Ishikawa (cell line): ENCODE measurements around the gene CHEK2.

Source experiments
- CEBPB ChIP-seq: IDR thresholded peaks from 2 replicates; pipeline ENCODE4 v1.6.1; 2012
- CREB1 ChIP-seq: IDR thresholded peaks from 2 replicates; pipeline ENCODE4 v1.6.1; 2012; ENCODE audit warnings: low read depth
- EGR1 ChIP-seq: IDR thresholded peaks from 2 replicates; pipeline ENCODE4 v1.6.1; 2012
- EP300 ChIP-seq: IDR thresholded peaks from 2 replicates; pipeline ENCODE4 v1.6.1; 2012; ENCODE audit warnings: borderline replicate concordance
- FOXM1 ChIP-seq: IDR thresholded peaks from 2 replicates; pipeline ENCODE4 v1.6.1; 2012; ENCODE audit warnings: low read depth, borderline replicate concordance
- RAD21 ChIP-seq: IDR thresholded peaks from 2 replicates; pipeline ENCODE4 v1.6.1; 2012; ENCODE audit warnings: low read depth
- REST ChIP-seq: IDR thresholded peaks from 2 replicates; pipeline ENCODE4 v1.6.1; 2012; ENCODE audit warnings: low read depth, mild to moderate bottlenecking
- TAF1 ChIP-seq: IDR thresholded peaks from 2 replicates; pipeline ENCODE4 v1.6.1; 2012; ENCODE audit warnings: low read depth, mild to moderate bottlenecking
- TCF12 ChIP-seq: IDR thresholded peaks from 2 replicates; pipeline ENCODE4 v1.6.1; 2012; ENCODE audit warnings: low read depth
- TEAD4 ChIP-seq: IDR thresholded peaks from 2 replicates; pipeline ENCODE4 v1.6.1; 2012
- USF1 ChIP-seq: IDR thresholded peaks from 2 replicates; pipeline ENCODE4 v1.6.1; 2012
- YY1 ChIP-seq: IDR thresholded peaks from 2 replicates; pipeline ENCODE4 v1.6.1; 2012; ENCODE audit warnings: low read depth
- TF ChIP-seq, protein P1 (sequence below): IDR thresholded peaks from 2 replicates; pipeline ENCODE4 v1.6.1; 2012

- TF ChIP-seq FOXM1 (no peak), EP300 (no peak), TEAD4 (no peak), TAF1 (no peak), REST (no peak), CREB1 (no peak), USF1 (no peak), YY1 (no peak), CEBPB (no peak), RAD21 (no peak), EGR1 (no peak), TCF12 (no peak)
- TF ChIP-seq, protein P1, sequence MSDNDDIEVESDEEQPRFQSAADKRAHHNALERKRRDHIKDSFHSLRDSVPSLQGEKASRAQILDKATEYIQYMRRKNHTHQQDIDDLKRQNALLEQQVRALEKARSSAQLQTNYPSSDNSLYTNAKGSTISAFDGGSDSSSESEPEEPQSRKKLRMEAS: no peak
Observed at GRCh38 chr22:28774378-28774777, 32.8 kb upstream of the CHEK2 start.
